Peyer's patch (tissue), 4 donors: ENCODE data around the gene TFF2. TPM values are rescaled to one million over a fixed set of nuclear protein-coding genes. Genes with fewer than 3 reads are reported as not detected.

ENCODE experiments used
- DNase-seq, 3 donors: peaks; one replicate each; pipeline ENCODE4 v3.0.0-alpha.2; 2017 to 2019
- H3K27ac ChIP-seq, 4 donors: fragments of 200-600 bp; sonication (generic); one replicate each; pipeline ENCODE4 v1.5.1; 2016 to 2019
- H3K27me3 ChIP-seq, 2 donors: fragments of 200-600 bp; sonication (generic); one replicate each; pipeline ENCODE4 v1.5.1; 2019
- H3K36me3 ChIP-seq, 3 donors: fragments of 200-600 bp; sonication (generic); one replicate each; pipeline ENCODE4 v1.5.1; 2016 to 2019
- H3K4me1 ChIP-seq, 4 donors: fragments of 200-600 bp; sonication (generic); one replicate each; pipeline ENCODE4 v1.5.1; 2016 to 2019
- H3K4me3 ChIP-seq, 4 donors: fragments of 200-600 bp; sonication (generic); 1 replicate in 3 of 4; 2 replicates in 1 of 4; pipeline ENCODE4 v1.5.1; 2016 to 2019; ENCODE audit warnings: mild to moderate bottlenecking in 1 of 4
- H3K9me3 ChIP-seq, 4 donors: fragments of 200-600 bp; sonication (generic); one replicate each; pipeline ENCODE4 v1.5.1; 2016 to 2019; ENCODE audit warnings: mild to moderate bottlenecking in 1 of 4
- CTCF ChIP-seq, 6 experiments: fragments of 450-650 bp in 4 of 6; fragments of 200-600 bp in 2 of 6; sonication (generic) in 1 of 6; IDR thresholded peaks; one replicate each; pipeline ENCODE4 v1.5.1; 2017 to 2019; ENCODE audit warnings: antibody characterized with exemption in 6 of 6, mild to moderate bottlenecking in 3 of 6, moderate library complexity in 1 of 6
- POLR2A ChIP-seq, 2 donors: fragments of 450-650 bp; IDR thresholded peaks; one replicate each; pipeline ENCODE4 v1.5.1; 2017; ENCODE audit warnings: antibody characterized with exemption in 2 of 2, mild to moderate bottlenecking in 2 of 2, moderate library complexity in 2 of 2
- total RNA-seq, 4 donors: library from RNA; depleted of rRNA; stranded (reverse); fragments of >200 nt; gene quantifications; one replicate each; pipeline ENCODE4 v1.1.0, GENCODE V29; 2016

TFF2 gene
- total RNA-seq, 4 donors from 2014 or later, result 6.7 TPM; not detected in 3

- no peaks in the 10 kb centered on the region for H3K9me3 ChIP-seq
- TF ChIP-seq CTCF (IDR thresholded peaks at IDR 0.05) (no peak), POLR2A (IDR thresholded peaks at IDR 0.05) (no peak)
- peaks cover 0 to 42% (median 6%) of the 10 kb centered on the region in 4 donors for H3K4me1 ChIP-seq
- H3K27ac ChIP-seq, result peak overlapping the region in 1 of 4 donors; percentile 91
- DNase-seq, result peak in 1 of 3 donors; percentile 47
- H3K36me3 ChIP-seq, result no peaks in the 10 kb centered on the region
- no peak overlapping the region for H3K4me3 ChIP-seq
- H3K27me3 ChIP-seq, result no peaks in the 10 kb centered on the region
These were observed 39.6 kb downstream of the TFF2 start for GRCh38 chr21:42311160-42311559.

- Histone ChIP-seq H3K36me3 (no peaks in the 10 kb centered on the region), H3K27ac (peak overlapping the region in 1 of 4 donors; percentile 44), H3K4me1 (peaks cover 0 to 39% (median 6%) of the 10 kb centered on the region in 4 donors), H3K4me3 (no peak overlapping the region), H3K9me3 (no peaks in the 10 kb centered on the region), H3K27me3 (no peaks in the 10 kb centered on the region)
- DNase-seq, result peak in 1 of 3 donors; percentile 69
- TF ChIP-seq CTCF (IDR thresholded peaks at IDR 0.05), result no peak
These were observed 40.3 kb downstream of the TFF2 start for GRCh38 chr21:42310411-42311001.

- H3K27me3 ChIP-seq, result no peaks in the 10 kb centered on the region
- H3K4me3 ChIP-seq, result peak overlapping the region in 1 of 4 donors; percentile 16
- H3K9me3 ChIP-seq, result no peaks in the 10 kb centered on the region
- H3K4me1 ChIP-seq, result peaks cover 0 to 32% (median 6%) of the 10 kb centered on the region in 4 donors
- H3K36me3 ChIP-seq, result no peaks in the 10 kb centered on the region
- H3K27ac ChIP-seq, result peak overlapping the region in 1 of 4 donors; percentile 44
- DNase-seq, result peak; percentile 42 to 89 (median 85)
- no peak for TF ChIP-seq POLR2A (IDR thresholded peaks at IDR 0.05)
- TF ChIP-seq CTCF (IDR thresholded peaks at IDR 0.05), result peak in 5 of 6 experiments; percentile 58 to 87 (median 82)
These were observed 41.0 kb downstream of the TFF2 start for GRCh38 chr21:42309753-42310213.

- H3K27ac ChIP-seq, result peak overlapping the region in 1 of 4 donors; percentile 12
- TF ChIP-seq POLR2A (IDR thresholded peaks at IDR 0.05), result no peak
- TF ChIP-seq CTCF (IDR thresholded peaks at IDR 0.05), result peak in 3 of 6 experiments; percentile 44 to 50 (median 49)
- H3K27me3 ChIP-seq, result no peaks in the 10 kb centered on the region
- H3K9me3 ChIP-seq, result no peaks in the 10 kb centered on the region
- peaks cover 0 to 27% (median 6%) of the 10 kb centered on the region in 4 donors for H3K4me1 ChIP-seq
- DNase-seq, result peak in 1 of 3 donors; percentile 52
- H3K4me3 ChIP-seq, result no peak overlapping the region
- no peaks in the 10 kb centered on the region for H3K36me3 ChIP-seq
These were observed 41.7 kb downstream of the TFF2 start for GRCh38 chr21:42308914-42309752.

GRCh38 chr21:42308161-42308913 is 42.5 kb downstream of the TFF2 start:
- no peak for TF ChIP-seq POLR2A (IDR thresholded peaks at IDR 0.05)
- TF ChIP-seq CTCF (IDR thresholded peaks at IDR 0.05), result no peak
- DNase-seq, result peak in 1 of 3 donors; percentile 47
- Histone ChIP-seq H3K27me3 (no peaks in the 10 kb centered on the region), H3K27ac (no peak overlapping the region), H3K36me3 (no peaks in the 10 kb centered on the region), H3K4me3 (no peak overlapping the region), H3K9me3 (no peaks in the 10 kb centered on the region), H3K4me1 (peaks cover 0 to 19% (median 4%) of the 10 kb centered on the region in 4 donors)
